NCI-H2107 treated with DMSO at 0.1 percent for 48 hours (cell line): ENCODE data around the gene TTLL13.

Source experiments
- DNase-seq: peaks from one replicate; lab custom pipeline; 2025; ENCODE audit not compliant: unreplicated experiment; lab: John Stamatoyannopoulos, UW

Gene TTLL13

GRCh38 chr15:90214553-90215196 is 34.7 kb upstream of the TTLL13 start:
- DNase-seq, result no peak

GRCh38 chr15:90217671-90218394 is 31.5 kb upstream of the TTLL13 start:
- no peak for DNase-seq

GRCh38 chr15:90219421-90220141 is 29.8 kb upstream of the TTLL13 start:
- no peak for DNase-seq

- peak; percentile 51 for DNase-seq
These were observed 28.0 kb upstream of the TTLL13 start for GRCh38 chr15:90221246-90221900.

- no peak for DNase-seq
These were observed 26.8 kb upstream of the TTLL13 start for GRCh38 chr15:90222547-90222946.

- no peak for DNase-seq
These were observed 25.8 kb upstream of the TTLL13 start for GRCh38 chr15:90223441-90224165.

- no peak for DNase-seq
These were observed 24.3 kb upstream of the TTLL13 start for GRCh38 chr15:90225047-90225446.

- no peak for DNase-seq
These were observed 23.7 kb upstream of the TTLL13 start for GRCh38 chr15:90225504-90226234.

- DNase-seq, result no peak
These were observed 22.0 kb upstream of the TTLL13 start for GRCh38 chr15:90227336-90227735.

- DNase-seq, result no peak
These were observed 21.3 kb upstream of the TTLL13 start for GRCh38 chr15:90227816-90228772.

GRCh38 chr15:90228960-90229359 is 20.4 kb upstream of the TTLL13 start:
- no peak for DNase-seq

GRCh38 chr15:90230071-90230494 is 19.3 kb upstream of the TTLL13 start:
- DNase-seq, result no peak

- DNase-seq, result no peak
These were observed 18.7 kb upstream of the TTLL13 start for GRCh38 chr15:90230610-90231009.

GRCh38 chr15:90231028-90232017 is 18.0 kb upstream of the TTLL13 start:
- no peak for DNase-seq

GRCh38 chr15:90232196-90232595 is 17.2 kb upstream of the TTLL13 start:
- no peak for DNase-seq

- no peak for DNase-seq
These were observed 16.4 kb upstream of the TTLL13 start for GRCh38 chr15:90232941-90233386.

- peak; percentile 30 for DNase-seq
These were observed 15.8 kb upstream of the TTLL13 start, which contains the start of gene CIB1 for GRCh38 chr15:90233387-90234095. Gene CIB1, minus strand, starts transcription at chr15:90233941. Its CDS starts 56 bp downstream, at chr15:90233885.
